Epithelial cell of esophagus (primary cell): ENCODE measurements around the gene AATF.

Experiments used
- DNase-seq: peaks from one replicate; pipeline ENCODE4 v3.0.0; 2010; ENCODE audit warnings: low read depth
- H3K4me3 ChIP-seq: 2 replicates; pipeline ENCODE4 v1.5.1; 2011; ENCODE audit warnings: mild to moderate bottlenecking, low read length, control low read depth
- CTCF ChIP-seq: IDR thresholded peaks from 2 replicates; pipeline ENCODE4 v1.5.1; 2011; ENCODE audit warnings: low read depth, mild to moderate bottlenecking, low read length, control low read depth, inconsistent platforms; ENCODE audit not compliant: insufficient read depth; ENCODE audit errors: missing control alignments

The AATF gene

GRCh38 chr17:37079065-37079708 is 130.4 kb downstream of the AATF start:
- no peak for DNase-seq
- no peak for TF ChIP-seq CTCF
- H3K4me3 ChIP-seq = no peak overlapping the region

GRCh38 chr17:37079735-37080134 is 131.0 kb downstream of the AATF start:
- DNase-seq = peak; percentile 43
- H3K4me3 ChIP-seq = no peak overlapping the region
- no peak for TF ChIP-seq CTCF

GRCh38 chr17:37081287-37081686 is 132.5 kb downstream of the AATF start:
- H3K4me3 ChIP-seq = no peak overlapping the region
- DNase-seq = peak; percentile 11
- TF ChIP-seq CTCF = no peak

GRCh38 chr17:37082311-37082860 is 133.6 kb downstream of the AATF start:
- no peak for DNase-seq
- no peak for TF ChIP-seq CTCF
- H3K4me3 ChIP-seq = no peak overlapping the region

- H3K4me3 ChIP-seq = no peak overlapping the region
- TF ChIP-seq CTCF = no peak
Measured at GRCh38 chr17:37082985-37083384, 134.2 kb downstream of the AATF start.

GRCh38 chr17:37083456-37083855 is 134.7 kb downstream of the AATF start:
- no peak for TF ChIP-seq CTCF
- DNase-seq = no peak
- H3K4me3 ChIP-seq = no peak overlapping the region

More at GRCh38 chr17:37082985-37083384, 134.2 kb downstream of the AATF start:
- no peak for DNase-seq

GRCh38 chr17:37084372-37084771 is 135.6 kb downstream of the AATF start:
- DNase-seq = no peak

More at GRCh38 chr17:37084372-37084771, 135.6 kb downstream of the AATF start:
- no peak for TF ChIP-seq CTCF
- H3K4me3 ChIP-seq = no peak overlapping the region
